ENCODE data around the gene ADARB1. TPM values are rescaled to one million over a fixed set of nuclear protein-coding genes. Genes with fewer than 3 reads are reported as not detected.

The ADARB1 gene
- total RNA-seq, 1 experiment from 2014 or later: 12.1 TPM

DNA sequence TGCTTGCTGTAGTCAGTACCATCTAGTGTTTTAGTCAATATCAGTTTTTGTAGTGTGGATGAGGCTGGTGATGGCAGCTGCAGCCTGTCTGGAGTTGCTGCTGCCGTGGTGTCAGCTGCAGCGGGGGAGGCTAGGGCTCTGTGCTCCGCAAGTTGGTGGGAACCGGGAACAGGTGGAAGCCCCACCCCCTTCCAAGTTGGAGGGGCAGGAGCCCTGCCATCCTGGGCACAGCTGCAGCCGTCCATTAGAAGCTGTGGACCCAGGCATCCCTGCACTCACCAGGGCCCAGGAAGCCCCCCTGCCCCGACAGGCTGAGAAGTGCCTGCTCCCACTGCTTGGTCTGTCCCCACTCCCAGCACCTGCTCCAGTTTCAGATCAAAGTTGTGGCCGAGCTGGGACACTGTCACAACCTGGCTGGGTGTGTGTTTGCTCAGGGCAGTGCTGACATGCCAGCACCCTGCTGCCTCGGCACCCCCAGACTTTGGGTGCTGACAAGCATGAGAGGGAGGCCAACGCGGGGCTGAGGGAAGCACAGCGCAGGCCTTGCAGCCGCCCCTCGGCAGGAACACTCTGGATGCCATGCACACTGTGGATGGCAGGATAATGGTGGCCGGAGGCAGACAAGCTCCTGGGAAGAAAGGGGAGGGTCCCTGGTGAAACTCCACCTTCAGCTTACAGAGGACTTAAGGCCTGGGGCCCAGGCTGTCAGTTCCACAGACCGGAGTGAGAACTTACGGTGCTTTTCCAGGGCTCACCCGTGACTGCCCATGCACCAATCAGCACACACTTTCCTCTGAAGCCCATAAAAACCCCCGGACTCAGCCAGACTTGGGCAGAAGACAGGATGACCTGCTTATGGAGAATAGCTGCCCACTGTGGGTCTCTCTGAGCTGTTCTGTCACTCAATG lies 86.9 kb downstream of the ADARB1 start:
- intact Hi-C loops (cut with micrococcal nuclease; ENCODE audit: unreplicated experiment): no loop called here
- Histone ChIP-seq H3K9me3 (ENCODE audit: insufficient read depth, low read depth) (no peaks in the 10 kb centered on the region), H3K4me1 (replicated peaks; ENCODE audit: insufficient read depth) (no peaks in the 10 kb centered on the region), H3K4me3 (no peak overlapping the region), H3K27ac (no peak overlapping the region), H3K4me2 (no peak overlapping the region), H3F3A (ENCODE audit: insufficient read depth, low read depth) (no peaks in the 10 kb centered on the region), H3K9me2 (ENCODE audit: insufficient read depth) (no peaks in the 10 kb centered on the region), H3K27me3 (ENCODE audit: insufficient read depth, low read depth) (no peaks in the 10 kb centered on the region), H3K36me3 (ENCODE audit: low read depth) (no peaks in the 10 kb centered on the region), H4K20me1 (ENCODE audit: insufficient read depth) (no peaks in the 10 kb centered on the region), H3K79me2 (ENCODE audit: low read depth) (no peaks in the 10 kb centered on the region), H2AFZ (no peak overlapping the region)
- no TSS peak for BruUV-seq (replicated peaks)
- TF ChIP-seq CTCF (conservative IDR thresholded peaks at IDR 0.05) (no peak), EZH2 (IDR thresholded peaks at IDR 0.05; ENCODE audit: low read depth) (no peak)
- no peak for DNase-seq
- CTCF ChIA-PET: no interaction called here
- POLR2A ChIA-PET (ENCODE audit: unreplicated experiment): no interaction called here

DNA sequence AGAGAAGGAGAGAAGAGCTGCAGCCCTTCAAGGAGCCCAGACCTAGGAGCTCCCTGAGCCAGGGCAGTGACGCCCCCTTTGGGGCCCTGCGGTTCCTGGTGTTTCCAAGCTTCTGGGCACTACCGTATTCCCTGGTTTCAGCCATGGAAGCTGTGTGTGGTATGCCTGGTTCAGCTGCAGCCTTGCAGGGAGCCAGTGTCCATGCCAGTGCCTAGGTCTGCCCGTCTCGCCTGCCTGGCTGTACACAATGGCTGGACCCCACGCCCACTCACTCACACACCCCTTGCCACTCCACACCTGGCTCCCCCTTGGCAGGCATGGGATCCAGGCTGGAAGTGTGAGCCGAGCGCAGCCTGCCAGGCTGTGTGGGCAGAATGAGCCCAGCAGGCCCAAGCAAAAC lies 87.7 kb downstream of the ADARB1 start:
- Histone ChIP-seq H3K4me1 (replicated peaks; ENCODE audit: insufficient read depth) (no peaks in the 10 kb centered on the region), H3K36me3 (ENCODE audit: low read depth) (no peaks in the 10 kb centered on the region), H3K27ac (no peak overlapping the region), H3F3A (ENCODE audit: insufficient read depth, low read depth) (no peaks in the 10 kb centered on the region), H3K4me3 (no peak overlapping the region), H3K4me2 (no peak overlapping the region), H3K9me2 (ENCODE audit: insufficient read depth) (no peaks in the 10 kb centered on the region), H3K79me2 (ENCODE audit: low read depth) (no peaks in the 10 kb centered on the region), H4K20me1 (ENCODE audit: insufficient read depth) (no peaks in the 10 kb centered on the region), H3K9me3 (ENCODE audit: insufficient read depth, low read depth) (no peaks in the 10 kb centered on the region), H2AFZ (no peak overlapping the region), H3K27me3 (ENCODE audit: insufficient read depth, low read depth) (no peaks in the 10 kb centered on the region)
- TF ChIP-seq EZH2 (IDR thresholded peaks at IDR 0.05; ENCODE audit: low read depth): no peak
- TF ChIP-seq CTCF (conservative IDR thresholded peaks at IDR 0.05): no peak
- DNase-seq: no peak
- CTCF ChIA-PET: no interaction called here
- BruUV-seq (replicated peaks): no TSS peak
- intact Hi-C loops (cut with micrococcal nuclease; ENCODE audit: unreplicated experiment): no loop called here
- POLR2A ChIA-PET (ENCODE audit: unreplicated experiment): no interaction called here

DNA sequence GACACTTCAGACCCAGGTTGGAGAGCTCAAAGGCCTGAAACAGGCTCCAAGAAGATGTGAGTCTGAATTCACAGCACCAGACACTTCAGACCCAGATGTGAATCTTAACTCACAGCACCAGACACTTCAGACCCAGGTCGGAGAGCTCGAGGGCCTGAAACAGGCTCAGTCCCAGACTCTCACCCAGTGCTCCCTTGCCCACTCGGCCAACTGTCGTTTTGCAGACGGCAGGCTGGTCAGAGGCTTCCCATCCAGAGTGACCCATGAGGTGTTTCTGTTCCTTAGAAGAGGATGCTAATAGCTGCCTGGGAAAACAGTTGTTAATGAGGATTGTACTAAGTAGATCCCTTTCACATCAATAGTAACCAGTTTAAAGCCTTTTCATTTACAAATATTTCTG lies 88.4 kb downstream of the ADARB1 start:
- H3K4me1 ChIP-seq (replicated peaks; ENCODE audit: insufficient read depth): 0 out of 2 replicates have a peak, but pooled peaks cover 3% of the 10 kb centered on the region
- H3K4me2 ChIP-seq: no peak overlapping the region
- no peaks in the 10 kb centered on the region for H3K27me3 ChIP-seq (ENCODE audit: insufficient read depth, low read depth)
- BruUV-seq (replicated peaks): no TSS peak
- H3F3A ChIP-seq (ENCODE audit: insufficient read depth, low read depth): no peaks in the 10 kb centered on the region
- no peaks in the 10 kb centered on the region for H3K9me3 ChIP-seq (ENCODE audit: insufficient read depth, low read depth)
- H4K20me1 ChIP-seq (ENCODE audit: insufficient read depth): no peaks in the 10 kb centered on the region
- H3K9me2 ChIP-seq (ENCODE audit: insufficient read depth): no peaks in the 10 kb centered on the region
- no peak overlapping the region for H2AFZ ChIP-seq
- H3K27ac ChIP-seq: no peak overlapping the region
- ChIA-PET CTCF (no interaction called here), POLR2A (ENCODE audit: unreplicated experiment) (no interaction called here)
- no peaks in the 10 kb centered on the region for H3K36me3 ChIP-seq (ENCODE audit: low read depth)
- intact Hi-C loops (cut with micrococcal nuclease; ENCODE audit: unreplicated experiment): no loop called here
- no peak for DNase-seq
- TF ChIP-seq CTCF (conservative IDR thresholded peaks at IDR 0.05) (no peak), EZH2 (IDR thresholded peaks at IDR 0.05; ENCODE audit: low read depth) (no peak)
- no peaks in the 10 kb centered on the region for H3K79me2 ChIP-seq (ENCODE audit: low read depth)
- no peak overlapping the region for H3K4me3 ChIP-seq
